Thoracic aorta (tissue), 2 donors: ENCODE data around the gene CANX. TPM values are rescaled to one million over a fixed set of nuclear protein-coding genes. Genes with fewer than 3 reads are reported as not detected.

ENCODE experiments used
- ATAC-seq: fragments of 150-250 bp; one replicate; pipeline ENCODE4 v1.8.0; 2017; ENCODE audit warnings: low read depth; ENCODE audit not compliant: insufficient number of reproducible peaks, low FRiP score
- DNase-seq: peaks from one replicate; pipeline ENCODE4 v3.0.0-alpha.2; 2020; ENCODE audit warnings: low spot score
- H3K27ac ChIP-seq, 2 donors: fragments of 200-600 bp; sonication (generic); 1 replicate in 1 of 2; 2 replicates in 1 of 2; pipeline ENCODE4 v1.5.1; 2016; ENCODE audit warnings: mild to moderate bottlenecking in 2 of 2, moderate library complexity in 2 of 2
- H3K27me3 ChIP-seq: fragments of 200-600 bp; sonication (generic); replicated peaks from 2 replicates; pipeline ENCODE4 v1.6.0; 2016; ENCODE audit warnings: mild to moderate bottlenecking; ENCODE audit not compliant: insufficient read depth
- H3K36me3 ChIP-seq: fragments of 200-600 bp; sonication (generic); one replicate; pipeline ENCODE4 v1.5.1; 2016
- H3K4me1 ChIP-seq, 2 donors: fragments of 200-600 bp; sonication (generic); 1 replicate in 1 of 2; 2 replicates in 1 of 2; pipeline versions ENCODE4 v1.5.1 to v1.6.0; 2016; ENCODE audit warnings: low read depth in 2 of 2, mild to moderate bottlenecking in 1 of 2; ENCODE audit not compliant: control insufficient read depth in 1 of 2
- H3K4me3 ChIP-seq: fragments of 200-600 bp; sonication (generic); 2 replicates; pipeline ENCODE4 v1.5.1; 2016; ENCODE audit warnings: mild to moderate bottlenecking
- H3K9me3 ChIP-seq: fragments of 200-600 bp; sonication (generic); 2 replicates; pipeline ENCODE4 v1.5.1; 2016
- CTCF ChIP-seq: fragments of 200-600 bp; sonication (generic); IDR thresholded peaks from one replicate; pipeline ENCODE4 v1.5.1; 2019; ENCODE audit warnings: antibody characterized with exemption
- total RNA-seq, 2 donors: library from RNA; depleted of rRNA; stranded (reverse); fragments of >200 nt; gene quantifications; one replicate each; pipeline versions ENCODE4 v1.1.0 to v1.2.3, GENCODE V29; 2016

The CANX gene
- total RNA-seq, 2 donors from 2014 or later: 240 to 371 TPM

- H3K4me1 ChIP-seq: no peaks in the 10 kb centered on the region
- H3K27ac ChIP-seq: no peak overlapping the region
- no peaks in the 10 kb centered on the region for H3K9me3 ChIP-seq
- no peaks in the 10 kb centered on the region for H3K27me3 ChIP-seq
- H3K4me3 ChIP-seq: no peak overlapping the region
- ATAC-seq (no peak), DNase-seq (no peak)
- TF ChIP-seq CTCF: no peak
- H3K36me3 ChIP-seq: peaks cover 84% of the 10 kb centered on the region
Measured at GRCh38 chr5:179724163-179724562, 25.4 kb downstream of the CANX start.

- no peak for DNase-seq
- no peak for TF ChIP-seq CTCF
- Histone ChIP-seq H3K9me3 (no peaks in the 10 kb centered on the region), H3K4me1 (peaks cover 8 to 9% of the 10 kb centered on the region in 2 donors), H3K4me3 (no peak overlapping the region), H3K27me3 (no peaks in the 10 kb centered on the region), H3K27ac (no peak overlapping the region), H3K36me3 (peaks cover 66% of the 10 kb centered on the region)
- ATAC-seq: no peak
Measured at GRCh38 chr5:179727106-179727505, 28.3 kb downstream of the CANX start.

GRCh38 chr5:179729303-179729702 lies 30.5 kb downstream of the CANX start:
- no peak for TF ChIP-seq CTCF
- Histone ChIP-seq H3K4me1 (peaks cover 13 to 16% of the 10 kb centered on the region in 2 donors), H3K9me3 (no peaks in the 10 kb centered on the region), H3K36me3 (peaks cover 46% of the 10 kb centered on the region), H3K27me3 (no peaks in the 10 kb centered on the region), H3K27ac (no peak overlapping the region), H3K4me3 (no peak overlapping the region)
- no peak for ATAC-seq
- no peak for DNase-seq

GRCh38 chr5:179729727-179730126 lies 31.0 kb downstream of the CANX start:
- no peak overlapping the region for H3K27ac ChIP-seq

GRCh38 chr5:179730356-179730755 lies 31.6 kb downstream of the CANX start:
- no peak overlapping the region for H3K4me3 ChIP-seq
- peaks cover 35% of the 10 kb centered on the region for H3K36me3 ChIP-seq
- no peak for TF ChIP-seq CTCF
- DNase-seq (no peak), ATAC-seq (no peak)
- peaks cover 22 to 26% of the 10 kb centered on the region in 2 donors for H3K4me1 ChIP-seq
- H3K27ac ChIP-seq: no peak overlapping the region
- no peaks in the 10 kb centered on the region for H3K9me3 ChIP-seq
- no peaks in the 10 kb centered on the region for H3K27me3 ChIP-seq

More at GRCh38 chr5:179729727-179730126, 31.0 kb downstream of the CANX start:
- H3K36me3 ChIP-seq: peaks cover 41% of the 10 kb centered on the region
- H3K27me3 ChIP-seq: no peaks in the 10 kb centered on the region
- no peak for ATAC-seq
- no peak for TF ChIP-seq CTCF
- peaks cover 18 to 21% of the 10 kb centered on the region in 2 donors for H3K4me1 ChIP-seq
- no peaks in the 10 kb centered on the region for H3K9me3 ChIP-seq
- DNase-seq: no peak
- H3K4me3 ChIP-seq: no peak overlapping the region
